Measurements from ENCODE around the gene FAM234B. TPM values are rescaled to one million over a fixed set of nuclear protein-coding genes. Genes with fewer than 3 reads are reported as not detected.

FAM234B gene
- total and polyA plus RNA-seq, 2 experiments from 2014 or later, result 9.5 to 21.1 TPM

- H3K4me3 ChIP-seq, result peak overlapping the region; percentile 92; the same call in 1 of the 2 replicates
- peaks cover 13% of the 10 kb centered on the region for H3F3A ChIP-seq (replicated peaks; ENCODE audit: low read depth)
- no peak overlapping the region for H3K27ac ChIP-seq (ENCODE audit: low read depth)
- Mint-ChIP-seq H3K4me1 (peaks cover 44% of the 10 kb centered on the region), H3K36me3 (ENCODE audit: low read depth) (no peaks in the 10 kb centered on the region), H3K27me3 (ENCODE audit: insufficient read depth, low read depth, poor library complexity) (peaks cover 5% of the 10 kb centered on the region), H3K4me3 (peak overlapping the region; percentile 16; the same call in 1 of the 3 replicates), H3K27ac (no peak overlapping the region), H3K9me3 (no peaks in the 10 kb centered on the region)
- ATAC-seq, result no peak
- no peaks in the 10 kb centered on the region for H3K79me2 ChIP-seq (replicated peaks; ENCODE audit: insufficient read depth)
- H3K4me2 ChIP-seq, result peak overlapping the region; percentile 96; the same call in 1 of the 2 replicates
- no peaks in the 10 kb centered on the region for H4K20me1 ChIP-seq (replicated peaks; ENCODE audit: insufficient read depth)
- H3K9me2 ChIP-seq (ENCODE audit: insufficient read depth), result no peaks in the 10 kb centered on the region
- TF ChIP-seq REST (IDR thresholded peaks at IDR 0.05; ENCODE audit: unreplicated experiment), result no peak
- no peak for TF ChIP-seq ETS1 (IDR thresholded peaks at IDR 0.05)
- no peak for TF ChIP-seq ZNF331 (CRISPR knock-in tag; IDR thresholded peaks at IDR 0.05; ENCODE audit: low read depth)
- no peak for TF ChIP-seq EZH2phosphoT487 (IDR thresholded peaks at IDR 0.05; ENCODE audit: unreplicated experiment)
- TF ChIP-seq JUNB (IDR thresholded peaks at IDR 0.05; ENCODE audit: unreplicated experiment), result no peak
- TF ChIP-seq CTCF (conservative IDR thresholded peaks at IDR 0.05; ENCODE audit: low read depth in 2 of 2), result no peak
- TF ChIP-seq CREB1 (CRISPR knock-in tag; IDR thresholded peaks at IDR 0.05; ENCODE audit: low read depth), result no peak
- TF ChIP-seq NANOG (IDR thresholded peaks at IDR 0.05; ENCODE audit: borderline replicate concordance), result no peak
- no peak for TF ChIP-seq POLR2AphosphoS5 (IDR thresholded peaks at IDR 0.05; ENCODE audit: low read depth)
- TF ChIP-seq ZNF114 (CRISPR knock-in tag; IDR thresholded peaks at IDR 0.05), result no peak
- TF ChIP-seq EZH2 (IDR thresholded peaks at IDR 0.05; ENCODE audit: low read depth, unreplicated experiment), result no peak
- DNase-seq (ENCODE audit: low spot score), result no peak
- H3K36me3 ChIP-seq (ENCODE audit: insufficient read depth), result no peaks in the 10 kb centered on the region
- peaks cover 40% of the 10 kb centered on the region for H3K4me1 ChIP-seq (ENCODE audit: insufficient read depth)
- H3K27me3 ChIP-seq (ENCODE audit: insufficient read depth), result no peaks in the 10 kb centered on the region
- H2AFZ ChIP-seq, result no peak overlapping the region
Measured at GRCh38 chr12:13102461-13103195, 58.4 kb downstream of the FAM234B start.

All from GM23338 (cell line).